GM11168 (cell line): ENCODE data around the gene ECHDC1.
"Not testable (repeated sequence)": the region's sequence is repeated elsewhere in the genome, so short reads cannot be mapped to it uniquely, and the experiment has no call there.

Source experiments
- in situ Hi-C: fragments of 300-500 bp; cut with MboI; formaldehyde crosslinking; loops from one replicate; pipeline ENCODE4 v1.12.0; 2022; ENCODE audit warnings: low sequenced_read_pairs; ENCODE audit not compliant: unreplicated experiment

Gene ECHDC1

DNA sequence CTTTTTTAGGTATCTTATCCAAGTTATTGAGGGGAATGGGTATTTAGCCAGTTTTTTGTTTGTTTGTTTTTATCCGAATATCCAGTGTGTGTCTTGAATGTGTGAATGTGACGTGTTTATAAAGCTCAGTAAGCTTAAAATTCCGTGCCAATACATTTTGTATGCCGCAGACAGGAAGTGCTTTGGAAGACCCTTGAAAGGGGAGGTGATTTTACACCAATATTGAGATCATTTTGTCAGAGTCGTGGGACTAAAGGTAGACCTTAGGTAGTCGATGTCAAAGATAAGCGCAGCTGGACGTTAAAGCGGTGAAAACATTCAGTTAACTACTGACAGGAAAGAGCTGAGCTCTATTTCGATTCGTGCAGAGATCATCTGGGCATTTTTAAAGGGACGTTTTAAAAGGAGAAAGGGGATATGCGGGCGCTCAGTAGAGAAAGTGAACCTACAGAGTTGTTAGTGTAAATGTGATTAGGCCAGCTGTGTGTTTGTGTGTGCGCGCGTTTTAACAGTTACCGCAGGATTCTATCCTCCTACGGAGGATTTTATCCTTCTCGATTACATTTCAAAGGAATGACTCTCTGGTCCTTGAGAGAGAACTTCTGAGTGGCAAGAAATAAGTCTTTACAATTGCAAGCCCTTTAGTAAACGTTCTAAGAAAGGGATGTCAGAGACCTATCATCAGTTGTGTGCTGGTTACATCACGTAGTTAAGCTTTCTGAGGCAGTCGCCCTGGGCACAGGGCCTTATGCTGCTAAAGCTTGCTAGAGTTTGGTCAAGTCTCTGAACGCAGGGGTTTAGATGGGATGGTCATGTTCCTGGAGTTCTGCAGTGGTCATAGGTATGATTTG lies 625 bp upstream of the ECHDC1 start:
- in situ Hi-C loops = no loop called here

DNA sequence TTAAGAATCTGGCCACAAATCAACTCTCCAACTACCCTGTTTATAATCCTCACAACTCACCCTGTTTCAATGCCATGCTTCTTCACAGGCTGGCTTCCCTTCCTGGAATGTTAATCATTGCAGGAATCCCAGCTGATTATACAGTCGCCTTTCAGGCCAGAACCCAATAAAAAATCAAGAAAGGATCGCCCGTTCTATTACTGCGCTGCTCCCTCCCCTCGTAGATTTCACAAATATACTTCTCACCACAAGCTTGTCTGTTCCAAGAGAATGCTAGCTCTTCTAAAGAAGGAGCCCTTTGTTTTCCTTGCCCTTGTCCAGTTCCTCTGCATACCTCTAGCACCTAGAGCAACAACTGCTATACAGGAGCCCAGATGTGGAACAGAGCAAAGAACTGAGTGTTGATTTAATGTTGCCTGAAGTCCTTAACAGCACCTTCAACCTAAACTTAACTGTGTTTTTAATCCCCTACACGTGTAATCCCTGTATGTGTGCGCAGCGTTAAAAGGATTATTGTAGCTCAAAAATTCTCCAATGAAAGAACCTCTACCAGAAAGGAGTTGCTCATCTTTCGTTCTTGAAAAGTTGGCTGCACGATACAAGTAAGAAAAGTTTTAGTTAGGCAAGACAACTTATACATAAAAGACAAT lies 988 bp downstream of the ECHDC1 start:
- in situ Hi-C loops = no loop called here

- in situ Hi-C loops = no loop called here
Observed at GRCh38 chr6:127341471-127342202, 1.8 kb downstream of the ECHDC1 start.

- in situ Hi-C loops = no loop called here
Observed at GRCh38 chr6:127340171-127340570, 3.2 kb downstream of the ECHDC1 start.

DNA sequence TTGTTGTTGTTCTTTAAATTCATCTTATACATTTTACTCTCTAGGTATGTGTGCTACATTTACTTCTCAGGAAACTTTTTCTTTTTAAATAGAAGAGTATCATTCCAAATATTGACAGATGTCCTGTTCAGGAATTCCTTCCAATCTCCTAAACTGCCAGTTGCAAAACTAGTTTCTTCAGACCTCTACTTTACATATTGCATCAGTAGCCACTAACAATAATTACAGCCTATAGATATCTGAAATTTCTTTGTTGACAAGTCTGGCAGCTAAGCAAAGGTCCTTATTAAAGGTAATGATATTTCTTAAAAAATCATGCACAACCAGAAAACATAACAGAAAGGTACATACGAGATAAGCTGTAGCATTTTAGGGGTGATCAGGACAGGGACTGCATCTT lies 4.5 kb downstream of the ECHDC1 start:
- in situ Hi-C loops = no loop called here

DNA sequence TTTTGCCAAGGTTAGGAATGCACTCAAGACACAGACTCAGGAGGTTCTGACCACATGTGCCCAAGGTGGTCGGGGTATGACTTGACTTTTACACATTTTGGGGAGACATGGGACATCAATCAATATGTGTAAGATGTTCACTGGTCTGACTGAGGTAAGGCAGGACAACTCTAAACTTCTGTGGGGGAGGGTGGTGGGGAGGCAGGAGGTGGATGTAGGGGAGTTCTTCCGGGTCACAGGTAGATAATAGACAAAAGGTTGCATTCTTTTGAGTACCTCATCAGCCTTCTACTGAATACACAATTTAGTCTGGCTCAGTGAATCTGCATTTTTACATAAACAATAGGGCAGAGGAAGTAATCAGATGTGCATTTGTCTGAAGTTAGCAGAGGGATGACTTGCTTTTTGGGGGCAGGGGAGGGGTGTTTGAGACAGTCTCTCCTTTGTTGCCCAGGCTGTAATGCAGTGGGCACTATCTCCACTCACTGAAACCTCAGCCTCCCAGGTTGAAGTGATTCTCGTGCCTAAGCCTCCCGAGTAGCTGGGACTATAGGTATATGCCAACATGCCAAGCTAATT lies 10.9 kb downstream of the ECHDC1 start:
- in situ Hi-C loops = no loop called here

DNA sequence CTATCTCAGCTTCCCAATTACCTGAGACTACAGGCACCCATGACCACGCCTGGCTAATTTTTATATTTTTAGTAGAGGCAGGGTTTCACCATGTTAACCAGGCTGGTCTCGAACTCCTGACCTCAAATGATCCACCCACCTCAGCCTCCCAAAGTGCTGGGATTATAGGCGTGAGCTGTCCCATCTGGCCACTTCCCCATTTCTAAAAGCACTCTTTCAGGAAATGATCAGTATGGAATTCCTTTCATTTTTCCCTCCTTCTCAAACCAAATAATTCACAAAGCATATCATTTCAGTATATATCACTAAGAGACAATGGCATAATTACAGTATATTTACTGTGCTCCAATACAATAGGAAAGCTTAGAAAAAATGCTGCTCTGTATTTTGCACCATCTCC lies 12.2 kb downstream of the ECHDC1 start:
- in situ Hi-C loops = not testable (repeated sequence)

DNA sequence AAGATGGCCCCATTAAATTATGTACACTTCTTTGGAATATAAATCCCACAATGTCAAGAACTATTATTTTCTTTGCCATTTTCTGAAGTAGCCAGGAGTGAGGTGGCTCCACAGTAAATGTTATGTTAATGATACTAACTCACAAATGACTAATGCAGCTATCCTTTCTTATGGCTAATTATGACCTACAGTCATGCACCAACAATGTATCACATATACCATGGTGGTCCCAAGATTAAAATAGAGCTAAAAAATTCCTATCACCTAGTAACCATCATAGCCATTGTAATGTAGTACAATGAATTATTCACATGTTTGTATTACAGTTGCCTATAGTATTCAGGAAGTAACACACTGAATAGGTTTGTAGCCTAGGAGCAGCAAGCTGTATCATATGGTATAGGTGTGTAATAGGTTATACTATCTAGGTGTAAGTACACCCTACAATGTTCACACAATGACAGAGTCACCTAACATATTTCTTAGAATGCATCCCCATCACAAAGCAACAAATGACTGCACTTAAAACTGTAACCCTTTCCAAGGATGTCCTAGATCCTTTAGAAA lies 15.3 kb downstream of the ECHDC1 start:
- in situ Hi-C loops = no loop called here

DNA sequence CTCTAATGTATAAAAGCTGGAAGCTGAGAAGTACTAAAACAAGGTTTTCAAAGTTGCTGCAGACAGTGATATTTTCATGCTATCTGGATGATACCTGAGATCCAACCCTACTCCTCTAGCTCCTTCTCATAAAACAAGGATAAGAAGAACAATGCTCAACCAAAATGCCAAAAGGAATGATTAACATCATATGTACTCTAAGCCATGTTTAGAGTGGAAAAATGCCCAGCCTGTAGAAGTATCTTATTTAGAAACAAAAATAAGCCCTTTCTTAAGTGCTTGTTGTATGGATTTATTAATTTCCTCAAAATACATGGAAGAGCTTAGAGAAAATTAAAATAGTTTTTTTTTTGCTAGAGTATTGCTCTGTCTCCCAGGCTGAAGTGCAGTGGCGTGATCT lies 23.7 kb downstream of the ECHDC1 start:
- in situ Hi-C loops = no loop called here

DNA sequence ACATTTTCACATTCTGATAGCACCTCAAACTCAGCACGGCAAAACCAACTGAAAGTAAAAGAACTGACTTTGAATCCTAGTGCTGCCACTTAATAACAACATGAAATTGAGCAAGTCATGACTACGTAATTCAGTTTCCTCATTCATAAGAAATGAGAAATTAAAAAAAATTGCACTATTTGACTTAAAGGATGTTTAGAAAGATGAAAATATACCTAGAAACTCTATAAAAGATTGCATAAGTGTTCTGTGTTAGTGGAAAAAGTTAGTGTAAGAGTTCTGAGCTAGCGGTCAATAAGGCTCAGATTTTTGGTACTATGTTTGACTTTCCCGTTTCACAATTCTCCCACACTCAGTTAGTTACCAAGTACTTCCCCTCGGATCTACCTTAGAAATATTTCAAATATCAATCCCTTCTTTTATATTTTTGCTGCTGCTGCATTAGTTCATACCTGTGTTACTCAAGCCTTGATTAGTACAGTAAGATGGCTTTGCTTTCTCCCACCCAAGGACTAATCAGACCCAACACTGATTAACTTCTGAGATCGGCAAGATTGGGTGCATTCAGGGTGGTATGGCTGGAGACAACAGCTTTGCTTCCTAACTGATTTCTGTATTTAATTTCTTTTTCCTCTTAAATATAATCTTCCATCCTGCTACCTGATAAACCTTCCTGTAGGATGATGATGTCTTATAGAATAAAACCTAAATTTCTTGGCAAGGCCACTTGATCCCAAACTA lies 25.9 kb downstream of the ECHDC1 start:
- in situ Hi-C loops = no loop called here

- in situ Hi-C loops = loop anchor here (10.0 kb wide), 1 partner anchor 119 kb away; no protein-coding TSS in a partner anchor
Observed at GRCh38 chr6:127305741-127306140, 37.7 kb downstream of the ECHDC1 start.

GRCh38 chr6:127303917-127304316 lies 39.5 kb downstream of the ECHDC1 start:
- in situ Hi-C loops = loop anchor here (10.0 kb wide), 1 partner anchor 121 kb away; no protein-coding TSS in a partner anchor

DNA sequence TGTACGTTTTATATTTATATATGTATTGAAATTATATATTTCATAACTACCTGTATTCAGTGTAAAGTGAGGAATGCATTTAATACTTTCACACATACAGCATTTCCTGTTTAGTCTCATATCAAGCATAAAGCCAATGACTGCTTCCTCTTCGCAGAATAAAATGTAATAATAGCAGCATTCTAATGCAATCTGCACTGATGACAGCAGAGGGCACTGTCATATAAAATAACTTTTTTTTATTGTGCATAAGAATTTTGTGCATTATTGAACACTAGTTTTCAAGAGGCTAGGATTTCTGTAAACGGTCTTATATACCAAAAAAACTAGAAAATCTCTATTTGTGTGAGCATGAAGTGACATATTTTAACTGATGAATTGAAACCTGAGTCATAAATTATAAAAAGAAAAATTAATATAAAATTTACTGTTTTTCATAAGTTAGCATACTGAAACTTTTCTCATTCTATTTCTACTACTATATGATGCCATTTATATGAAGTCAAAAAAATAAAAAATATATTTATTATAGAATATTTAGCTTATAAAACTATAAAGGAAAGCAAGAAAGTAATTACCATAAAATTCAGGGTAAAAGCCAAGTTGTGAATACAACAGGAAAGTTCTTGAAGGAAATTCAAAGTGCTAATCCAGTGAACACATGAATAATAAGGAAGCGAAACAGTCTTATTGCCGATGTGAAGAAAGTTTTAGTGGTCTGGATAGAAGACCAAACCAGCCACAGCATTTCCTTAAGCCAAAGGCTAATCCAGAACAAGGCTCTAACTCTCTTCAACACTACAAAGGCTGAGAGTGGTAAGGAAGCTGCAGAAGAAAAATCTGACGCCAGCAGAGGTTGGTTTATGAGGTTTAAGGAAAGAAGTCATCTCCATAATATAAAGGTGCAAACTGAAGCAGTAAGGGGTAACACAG lies 40.4 kb downstream of the ECHDC1 start:
- in situ Hi-C loops = loop anchor here (10.0 kb wide), 1 partner anchor 122 kb away; no protein-coding TSS in a partner anchor

DNA sequence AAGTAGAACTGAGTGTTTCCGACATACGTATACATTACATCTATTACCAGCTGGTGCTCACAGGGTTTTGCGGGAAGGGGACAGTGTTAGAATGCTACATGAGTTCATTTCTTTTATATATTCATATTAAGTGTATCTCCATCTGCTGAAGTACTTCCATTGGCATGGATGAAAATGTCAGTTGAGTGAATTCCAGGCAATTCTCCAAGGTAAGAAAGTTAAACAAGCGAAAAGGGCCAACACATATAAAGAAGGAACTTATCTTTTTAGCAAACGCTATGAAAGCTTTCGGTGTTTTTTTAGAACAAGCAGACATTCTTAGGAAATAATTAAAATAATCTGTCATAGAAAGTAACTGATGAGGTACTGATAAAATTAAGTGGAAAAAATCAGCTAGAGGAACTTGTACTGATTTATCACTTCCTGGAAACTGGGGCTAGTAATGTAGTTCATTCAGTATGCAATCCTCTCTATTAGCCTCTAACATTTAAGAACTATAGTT lies 42.2 kb downstream of the ECHDC1 start:
- in situ Hi-C loops = loop anchor here (10.0 kb wide), 1 partner anchor 124 kb away; no protein-coding TSS in a partner anchor

GRCh38 chr6:127300411-127300810 lies 43.0 kb downstream of the ECHDC1 start:
- in situ Hi-C loops = loop anchor here (10.0 kb wide), 1 partner anchor 124 kb away; no protein-coding TSS in a partner anchor

DNA sequence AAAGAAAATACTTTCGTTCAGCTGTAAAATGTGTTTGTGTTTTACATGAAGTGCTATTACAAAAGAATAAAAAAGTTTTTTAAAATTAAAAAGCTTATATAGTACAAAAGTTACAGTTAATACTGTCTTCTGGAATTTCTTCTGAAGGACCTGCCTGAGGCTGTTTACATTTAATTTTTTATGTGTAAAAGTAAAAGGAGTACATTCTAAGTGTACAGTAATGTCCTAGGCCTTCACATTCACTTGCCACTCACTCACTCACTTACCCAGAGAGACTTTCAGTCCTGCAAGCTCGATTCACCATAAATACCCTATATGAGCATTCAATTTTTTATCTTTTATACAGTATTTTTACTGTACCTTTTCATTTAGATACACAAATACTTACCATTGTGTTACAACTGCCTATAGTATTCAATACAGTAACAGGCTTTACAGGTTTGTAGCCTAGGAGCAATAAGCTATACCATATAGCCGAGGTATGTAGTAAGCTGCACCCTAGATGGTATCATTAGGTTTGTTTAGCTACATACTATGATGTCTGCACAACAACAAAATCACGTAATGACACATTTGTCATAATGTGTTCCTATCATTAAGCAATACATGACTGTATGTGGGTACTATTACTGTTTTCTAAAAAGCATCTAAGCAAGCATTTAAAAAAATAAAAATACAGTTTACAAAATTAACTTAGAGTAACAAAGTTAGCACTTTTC lies 43.7 kb downstream of the ECHDC1 start:
- in situ Hi-C loops = loop anchor here (10.0 kb wide), 1 partner anchor 125 kb away; no protein-coding TSS in a partner anchor

DNA sequence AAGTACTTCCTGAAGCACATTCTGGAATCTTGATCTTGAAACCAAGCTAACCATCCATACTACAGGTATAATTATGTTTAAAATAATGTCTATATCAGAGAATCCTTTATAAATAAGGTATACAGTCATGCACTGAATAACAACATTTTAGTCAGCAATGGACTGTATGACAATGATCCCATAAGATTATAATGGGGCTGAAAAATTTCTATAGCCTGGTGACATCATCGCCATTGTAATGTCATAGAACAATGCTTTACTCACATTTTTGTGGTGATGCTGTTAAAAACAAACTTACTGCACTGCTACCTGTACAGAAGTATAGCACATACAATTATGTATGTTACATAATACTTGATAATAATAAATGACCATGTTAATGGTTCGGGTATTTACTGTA lies 44.9 kb downstream of the ECHDC1 start:
- in situ Hi-C loops = no loop called here
